Measurements from ENCODE around the gene EDC4. TPM values are rescaled to one million over a fixed set of nuclear protein-coding genes. Genes with fewer than 3 reads are reported as not detected.

Gene EDC4
- total and polyA plus RNA-seq, 10 donors: 27.6 to 71.3 (median 59.4) TPM

DNA sequence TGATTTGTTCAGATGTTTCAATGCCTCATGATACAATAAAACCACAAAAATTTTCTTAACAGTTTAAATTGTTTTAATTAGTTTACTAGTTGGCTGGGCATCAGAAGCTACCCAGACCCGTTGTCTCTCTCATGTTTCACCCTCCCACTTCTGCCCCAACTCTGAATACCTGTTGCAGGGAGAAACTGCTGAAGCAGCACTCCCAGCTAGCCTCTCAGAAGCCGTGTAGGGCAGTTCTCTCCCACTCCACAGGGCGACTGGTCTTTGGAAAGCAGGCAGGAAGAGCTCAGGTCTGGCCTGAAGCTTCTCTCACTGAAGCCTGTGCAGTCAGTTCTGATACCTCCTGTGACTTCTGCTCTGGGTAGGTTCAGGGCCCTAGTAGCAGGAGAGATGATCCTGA, 1.6 kb upstream of the EDC4 start:
- TF ChIP-seq POLR2AphosphoS5 (IDR thresholded peaks at IDR 0.05) (no peak), POLR2A (IDR thresholded peaks at IDR 0.05) (no peak)
- TF ChIP-seq, protein P1, sequence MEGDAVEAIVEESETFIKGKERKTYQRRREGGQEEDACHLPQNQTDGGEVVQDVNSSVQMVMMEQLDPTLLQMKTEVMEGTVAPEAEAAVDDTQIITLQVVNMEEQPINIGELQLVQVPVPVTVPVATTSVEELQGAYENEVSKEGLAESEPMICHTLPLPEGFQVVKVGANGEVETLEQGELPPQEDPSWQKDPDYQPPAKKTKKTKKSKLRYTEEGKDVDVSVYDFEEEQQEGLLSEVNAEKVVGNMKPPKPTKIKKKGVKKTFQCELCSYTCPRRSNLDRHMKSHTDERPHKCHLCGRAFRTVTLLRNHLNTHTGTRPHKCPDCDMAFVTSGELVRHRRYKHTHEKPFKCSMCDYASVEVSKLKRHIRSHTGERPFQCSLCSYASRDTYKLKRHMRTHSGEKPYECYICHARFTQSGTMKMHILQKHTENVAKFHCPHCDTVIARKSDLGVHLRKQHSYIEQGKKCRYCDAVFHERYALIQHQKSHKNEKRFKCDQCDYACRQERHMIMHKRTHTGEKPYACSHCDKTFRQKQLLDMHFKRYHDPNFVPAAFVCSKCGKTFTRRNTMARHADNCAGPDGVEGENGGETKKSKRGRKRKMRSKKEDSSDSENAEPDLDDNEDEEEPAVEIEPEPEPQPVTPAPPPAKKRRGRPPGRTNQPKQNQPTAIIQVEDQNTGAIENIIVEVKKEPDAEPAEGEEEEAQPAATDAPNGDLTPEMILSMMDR (IDR thresholded peaks at IDR 0.05 in 8 of 11, conservative IDR thresholded peaks at IDR 0.05 in 3 of 11): no peak
- H3K9me3 ChIP-seq: no peaks in the 10 kb centered on the region
- H3K36me3 ChIP-seq: peaks cover 0 to 64% (median 49%) of the 10 kb centered on the region in 6 donors
- no peaks in the 10 kb centered on the region for H3K27me3 ChIP-seq (replicated peaks in 1 of 7)
- WGBS, 5 donors: 73 to 85% (median 76%) methylated on average over 3 of the region's 3 CpGs
- DNase-seq: no peak
- no peak overlapping the region for H3K4me3 ChIP-seq
- intact Hi-C loops (cut with DNase I; ENCODE audit: low total_unique reads): no loop called here
- peaks cover 29 to 51% (median 39%) of the 10 kb centered on the region in 6 donors for H3K4me1 ChIP-seq
- H3K27ac ChIP-seq: peak overlapping the region in 5 of 8 donors; percentile 83 to 92 (median 90)

GRCh38 chr16:67872131-67872630, 671 bp upstream of the EDC4 start:
- 47 to 57% (median 56%) methylated on average over 2 of the region's 2 CpGs for WGBS, 5 donors
- no peak for DNase-seq
- peaks cover 3 to 64% (median 49%) of the 10 kb centered on the region in 6 donors for H3K36me3 ChIP-seq

GRCh38 chr16:67873435-67874370, 851 bp downstream of the EDC4 start:
- peaks cover 7 to 64% (median 51%) of the 10 kb centered on the region in 6 donors for H3K36me3 ChIP-seq
- H3K27me3 ChIP-seq (replicated peaks in 1 of 7): no peaks in the 10 kb centered on the region
- intact Hi-C loops (cut with DNase I; ENCODE audit: low total_unique reads): no loop called here
- 12 to 20% (median 15%) methylated on average over 15 to 23 of the region's 23 CpGs for WGBS, 5 donors
- TF ChIP-seq, protein P1 (IDR thresholded peaks at IDR 0.05 in 8 of 11, conservative IDR thresholded peaks at IDR 0.05 in 3 of 11): no peak
- TF ChIP-seq POLR2A (IDR thresholded peaks at IDR 0.05) (no peak), POLR2AphosphoS5 (IDR thresholded peaks at IDR 0.05) (no peak)
- H3K4me1 ChIP-seq: peaks cover 29 to 60% (median 43%) of the 10 kb centered on the region in 6 donors
- peak overlapping the region; percentile 77 to 92 (median 84) for H3K27ac ChIP-seq
- no peaks in the 10 kb centered on the region for H3K9me3 ChIP-seq
- peak overlapping the region; percentile 93 to 99 (median 98) for H3K4me3 ChIP-seq
- no peak for DNase-seq

More at GRCh38 chr16:67872131-67872630, 671 bp upstream of the EDC4 start:
- Histone ChIP-seq H3K4me3 (peak overlapping the region in 6 of 8 donors; percentile 93 to 99 (median 98)), H3K9me3 (no peaks in the 10 kb centered on the region), H3K27me3 (replicated peaks in 1 of 7) (no peaks in the 10 kb centered on the region), H3K4me1 (peaks cover 29 to 59% (median 43%) of the 10 kb centered on the region in 6 donors), H3K27ac (peak overlapping the region; percentile 77 to 92 (median 84))
- intact Hi-C loops (cut with DNase I; ENCODE audit: low total_unique reads): no loop called here
- no peak for TF ChIP-seq POLR2A (IDR thresholded peaks at IDR 0.05)
- TF ChIP-seq, protein P1 (IDR thresholded peaks at IDR 0.05 in 8 of 11, conservative IDR thresholded peaks at IDR 0.05 in 3 of 11): no peak
- TF ChIP-seq POLR2AphosphoS5 (IDR thresholded peaks at IDR 0.05): no peak

DNA sequence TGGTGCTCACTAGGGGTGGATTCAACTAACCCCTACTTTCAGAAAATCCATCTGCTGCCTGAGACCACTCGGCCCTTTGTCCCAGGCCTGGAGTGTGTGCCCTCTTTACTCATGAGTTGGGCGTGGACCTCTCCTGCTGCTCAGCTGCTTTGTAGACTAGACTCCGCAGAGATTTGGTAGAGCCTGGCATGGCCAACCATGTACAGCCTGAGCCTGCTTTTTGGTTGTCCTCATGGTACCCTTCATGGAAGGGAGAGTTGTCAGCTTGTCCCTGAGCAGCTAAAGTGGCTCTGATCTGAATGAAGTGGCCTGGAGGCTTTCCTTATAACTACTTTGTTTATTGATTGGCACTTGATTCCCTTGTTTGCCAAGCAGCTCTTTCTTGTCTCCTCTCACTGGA, 1.5 kb downstream of the EDC4 start:
- H3K27me3 ChIP-seq (replicated peaks in 1 of 7): no peaks in the 10 kb centered on the region
- peak overlapping the region in 1 of 8 donors; percentile 92 for H3K27ac ChIP-seq
- TF ChIP-seq POLR2AphosphoS5 (IDR thresholded peaks at IDR 0.05): no peak
- TF ChIP-seq, protein P1 (IDR thresholded peaks at IDR 0.05 in 8 of 11, conservative IDR thresholded peaks at IDR 0.05 in 3 of 11): no peak
- TF ChIP-seq POLR2A (IDR thresholded peaks at IDR 0.05): no peak
- H3K9me3 ChIP-seq: no peaks in the 10 kb centered on the region
- peak overlapping the region in 6 of 8 donors; percentile 93 to 99 (median 98) for H3K4me3 ChIP-seq
- WGBS, 5 donors: 76 to 88% (median 83%) methylated on average over 3 of the region's 3 CpGs
- no peak for DNase-seq
- H3K36me3 ChIP-seq: peaks cover 7 to 64% (median 51%) of the 10 kb centered on the region in 6 donors
- peaks cover 29 to 60% (median 43%) of the 10 kb centered on the region in 6 donors for H3K4me1 ChIP-seq
- intact Hi-C loops (cut with DNase I; ENCODE audit: low total_unique reads): no loop called here

All from spleen (tissue), 11 donors.